Lower leg skin (tissue), 4 donors: ENCODE data around the gene ZNF239. TPM values are rescaled to one million over a fixed set of nuclear protein-coding genes. Genes with fewer than 3 reads are reported as not detected.

Source experiments
- DNase-seq, 2 donors: peaks; one replicate each; pipeline ENCODE4 v3.0.0-alpha.2; 2019; ENCODE audit warnings: low spot score in 2 of 2
- H3K4me3 ChIP-seq: fragments of 200-600 bp; sonication (generic); 2 replicates; pipeline ENCODE4 v1.5.1; 2017; ENCODE audit warnings: mild to moderate bottlenecking, low read depth; ENCODE audit not compliant: poor library complexity, severe bottlenecking
- CTCF ChIP-seq, 3 donors: fragments of 450-650 bp; IDR thresholded peaks; one replicate each; pipeline ENCODE4 v1.5.1; 2016; ENCODE audit warnings: antibody characterized with exemption in 3 of 3, mild to moderate bottlenecking in 3 of 3, moderate library complexity in 2 of 3
- POLR2A ChIP-seq, 2 donors: fragments of 450-650 bp; IDR thresholded peaks; one replicate each; pipeline ENCODE4 v1.6.1; 2016 to 2017; ENCODE audit warnings: antibody characterized with exemption in 2 of 2, mild to moderate bottlenecking in 1 of 2, moderate library complexity in 1 of 2
- WGBS, 2 donors: methylation state at CpG; one replicate each; pipeline ENCODE4 v1.1.5; 2018; 5-methylcytosine and 5-hydroxymethylcytosine counted together
- intact Hi-C: fragments of 100-400 bp; cut with DNase I; formaldehyde crosslinking; loops from one replicate; pipeline ENCODE4 v1.15.0; 2023; ENCODE audit warnings: low total_unique reads
- total RNA-seq, 4 donors: library from RNA; depleted of rRNA; stranded (reverse); fragments of >200 nt; gene quantifications; one replicate each; pipeline ENCODE4 v1.1.0, GENCODE V29; 2016

Gene ZNF239
- total RNA-seq, 4 donors from 2014 or later, result 0.23 to 1.1 (median 0.72) TPM

- H3K4me3 ChIP-seq, result no peak overlapping the region
- 72 to 75% methylated on average over 9 of the region's 9 CpGs for WGBS, 2 donors
- TF ChIP-seq POLR2A (IDR thresholded peaks at IDR 0.05) (no peak), CTCF (IDR thresholded peaks at IDR 0.05) (no peak)
- intact Hi-C loops, result no loop called here
- no peak for DNase-seq
These were observed 11.7 kb upstream of the ZNF239 start for GRCh38 chr10:43585981-43586729.

- DNase-seq, result no peak
- intact Hi-C loops, result no loop called here
- H3K4me3 ChIP-seq, result no peak overlapping the region
- TF ChIP-seq CTCF (IDR thresholded peaks at IDR 0.05) (no peak), POLR2A (IDR thresholded peaks at IDR 0.05) (no peak)
- WGBS, 2 donors, result 93 to 94% methylated on average over 3 to 5 of the region's 5 CpGs
These were observed 10.6 kb upstream of the ZNF239 start for GRCh38 chr10:43585046-43585445.

- WGBS, 2 donors, result 62 to 80% methylated on average over 4 of the region's 4 CpGs
- no peak overlapping the region for H3K4me3 ChIP-seq
- intact Hi-C loops, result no loop called here
- DNase-seq, result no peak
- no peak for TF ChIP-seq CTCF (IDR thresholded peaks at IDR 0.05)
- no peak for TF ChIP-seq POLR2A (IDR thresholded peaks at IDR 0.05)
These were observed 9.6 kb upstream of the ZNF239 start for GRCh38 chr10:43584051-43584450.

- intact Hi-C loops, result no loop called here
- WGBS, 2 donors, result 77 to 94% methylated on average over 4 to 5 of the region's 5 CpGs
- TF ChIP-seq CTCF (IDR thresholded peaks at IDR 0.05) (no peak), POLR2A (IDR thresholded peaks at IDR 0.05) (no peak)
These were observed 2.2 kb upstream of the ZNF239 start for GRCh38 chr10:43576580-43576979.

GRCh38 chr10:43576062-43576461 lies 1.6 kb upstream of the ZNF239 start:
- no peak overlapping the region for H3K4me3 ChIP-seq
- DNase-seq, result no peak
- TF ChIP-seq POLR2A (IDR thresholded peaks at IDR 0.05), result no peak
- no peak for TF ChIP-seq CTCF (IDR thresholded peaks at IDR 0.05)
- intact Hi-C loops, result no loop called here
- 94% methylated on average over 5 of the region's 5 CpGs for whole genome bisulfite sequencing, 2 donors

More at GRCh38 chr10:43576580-43576979, 2.2 kb upstream of the ZNF239 start:
- DNase-seq, result no peak
- no peak overlapping the region for H3K4me3 ChIP-seq

GRCh38 chr10:43574906-43575305 lies 490 bp upstream of the ZNF239 start:
- H3K4me3 ChIP-seq, result peak overlapping the region; percentile 46
- WGBS, 2 donors, result 86 to 87% methylated on average over 8 of the region's 8 CpGs
- intact Hi-C loops, result no loop called here
- no peak for DNase-seq
- TF ChIP-seq POLR2A (IDR thresholded peaks at IDR 0.05) (no peak), CTCF (IDR thresholded peaks at IDR 0.05) (no peak)
